CD4-positive, alpha-beta T cell treated with Interleukin-4 for 4 hours (primary cell): ENCODE measurements around the gene MTTP.

ENCODE experiments used
- DNase-seq: peaks from one replicate; pipeline ENCODE4 v3.0.0-alpha.2; 2020

MTTP gene

DNA sequence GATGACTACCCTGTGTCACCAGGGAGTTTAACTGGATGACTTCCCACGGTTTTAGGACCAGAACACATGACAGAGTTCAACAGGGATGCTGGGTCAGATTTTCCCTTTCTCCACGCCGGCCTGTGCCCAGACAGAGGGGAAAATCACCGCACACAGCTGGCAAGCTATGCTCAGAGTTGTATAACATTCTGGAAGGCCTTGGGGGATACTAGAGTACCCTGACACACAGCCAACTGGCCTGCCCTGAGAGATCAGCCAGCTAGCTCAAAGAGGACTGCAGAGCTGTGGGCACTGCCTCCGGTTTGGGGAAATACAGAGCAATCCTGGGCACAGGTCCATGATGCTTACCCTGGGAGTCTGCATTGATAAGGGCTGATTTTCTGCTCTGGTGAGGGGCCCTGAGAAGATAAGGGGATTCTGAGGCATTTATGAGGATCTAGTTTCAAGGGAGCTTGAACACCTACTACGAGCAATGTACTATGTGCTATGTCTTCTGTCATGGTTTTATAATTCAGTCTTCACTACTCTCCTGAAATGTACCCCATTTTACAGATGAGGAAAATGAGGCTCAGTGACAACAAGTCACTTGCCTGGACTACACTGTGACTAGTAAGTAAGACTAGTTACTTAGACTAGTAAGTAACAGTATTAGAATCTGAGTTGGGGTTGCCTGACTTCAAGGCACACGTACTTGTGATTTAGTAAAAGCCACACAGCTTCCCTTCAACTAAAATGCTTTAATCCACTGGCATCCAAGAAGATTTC is 68.3 kb downstream of the MTTP start:
- DNase-seq, result no peak

DNA sequence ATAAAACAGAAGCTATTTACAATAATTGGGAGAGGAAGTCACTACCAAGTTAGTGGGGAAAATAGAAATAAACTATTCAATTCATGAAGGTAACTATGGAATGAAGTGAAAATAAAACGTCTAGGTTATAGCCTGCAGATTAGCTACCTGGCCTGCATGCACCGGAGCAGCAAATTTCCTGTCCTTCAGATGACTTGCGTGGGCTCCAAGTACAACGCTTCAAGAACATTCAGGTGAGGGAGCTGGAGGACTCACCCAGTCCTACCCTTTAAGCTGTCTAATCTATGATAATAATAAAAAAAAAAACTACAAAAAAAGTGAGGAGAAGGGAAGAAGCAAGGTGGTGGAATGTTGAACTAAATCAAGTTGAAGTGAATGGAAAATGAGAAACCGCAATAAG is 69.8 kb downstream of the MTTP start:
- DNase-seq, result no peak

DNA sequence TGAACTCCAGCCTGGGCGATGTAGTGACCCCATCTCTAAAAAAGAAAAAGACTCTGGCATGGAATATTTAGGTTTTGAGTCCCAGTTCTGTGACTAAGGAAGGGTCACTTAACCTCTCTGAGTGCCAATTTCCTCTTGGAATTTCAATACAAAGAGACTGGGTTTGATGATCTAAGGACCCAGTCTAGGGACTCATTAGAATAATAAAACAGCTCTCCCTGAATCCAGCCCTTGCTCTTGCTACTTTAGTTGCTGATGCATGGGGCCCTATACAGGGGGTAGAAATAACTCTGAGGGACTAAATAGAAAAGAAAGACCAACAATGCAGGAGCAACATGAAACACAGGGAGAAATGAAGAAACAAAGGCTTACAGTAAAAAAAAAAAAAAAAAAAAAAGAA is 70.4 kb downstream of the MTTP start:
- DNase-seq, result no peak

- DNase-seq, result no peak
Observed at GRCh38 chr4:99645638-99646037, 71.0 kb downstream of the MTTP start.

GRCh38 chr4:99647071-99647470 is 72.4 kb downstream of the MTTP start:
- DNase-seq, result no peak

DNA sequence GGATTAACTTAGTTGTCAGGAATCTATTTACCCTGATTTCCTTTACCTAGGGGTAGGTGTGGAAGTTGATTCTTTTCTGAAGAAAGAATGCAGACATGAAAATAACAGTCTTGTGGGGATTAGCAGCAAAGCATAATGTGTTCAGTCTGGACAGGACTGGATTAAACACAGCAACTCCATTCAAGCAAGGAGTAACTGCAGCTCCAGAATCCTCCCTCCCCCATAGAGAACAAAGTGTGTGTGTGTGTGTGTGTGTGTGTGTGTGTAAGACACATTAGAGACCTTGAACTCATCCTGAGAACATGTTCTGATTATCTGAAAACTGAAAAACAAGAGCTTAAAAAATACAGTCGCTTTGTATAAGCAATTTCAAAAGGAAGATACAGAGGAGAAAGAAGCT is 73.7 kb downstream of the MTTP start:
- DNase-seq, result no peak

DNA sequence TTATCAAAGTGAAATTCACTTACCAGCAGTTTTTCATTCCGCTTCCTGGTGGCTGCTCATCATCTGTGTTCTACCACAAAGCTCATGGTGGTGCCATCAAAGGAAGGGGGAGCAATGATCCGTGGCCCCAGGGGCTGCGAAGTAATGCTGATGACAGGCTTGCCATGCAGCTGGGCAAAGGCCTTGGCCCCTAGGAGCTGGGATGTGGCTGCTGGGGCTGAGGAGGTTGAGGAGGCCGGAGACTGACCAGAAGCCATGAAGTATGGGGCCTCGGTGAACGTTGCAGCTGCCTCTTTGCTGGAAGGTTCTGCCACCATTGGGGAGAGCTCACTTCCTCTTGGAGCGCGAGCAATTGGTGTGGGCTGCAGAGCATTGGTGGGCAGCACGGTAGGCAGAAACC is 74.6 kb downstream of the MTTP start:
- no peak for DNase-seq

- no peak for DNase-seq
Observed at GRCh38 chr4:99649778-99650177, 75.2 kb downstream of the MTTP start.

GRCh38 chr4:99651016-99651769 is 76.6 kb downstream of the MTTP start:
- no peak for DNase-seq

DNA sequence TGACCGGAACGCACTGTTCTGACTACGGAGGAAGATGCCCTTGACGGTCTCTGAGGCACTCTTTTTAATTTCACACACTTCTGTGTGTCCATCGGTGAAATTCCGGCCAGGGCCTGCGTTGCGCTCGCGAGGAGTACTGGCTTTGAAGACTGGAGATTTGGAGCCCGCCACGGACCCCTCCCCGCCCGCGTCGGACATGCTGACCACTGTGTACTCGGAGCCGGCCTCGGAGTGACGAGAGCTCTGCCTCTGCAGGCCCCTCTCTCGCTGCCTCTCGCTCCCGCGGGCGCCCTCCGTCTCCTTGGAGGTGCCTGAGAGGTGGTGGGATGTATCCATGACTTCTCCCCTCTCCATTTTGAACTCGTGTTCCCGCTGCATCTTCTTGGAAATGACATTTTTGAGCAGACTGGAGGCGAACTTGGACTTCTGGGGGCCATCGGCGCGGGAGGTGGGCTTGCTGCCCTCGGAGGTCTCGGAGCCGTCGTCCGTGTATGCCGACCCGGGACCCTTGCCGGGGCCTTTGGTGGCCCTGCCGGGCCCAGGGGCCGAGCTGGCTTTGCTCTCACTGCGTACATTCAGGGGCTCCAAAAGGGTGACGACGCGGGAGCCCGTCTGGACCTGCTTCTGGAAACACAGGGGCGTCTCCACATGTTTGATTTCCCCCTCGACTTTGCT is 77.3 kb downstream of the MTTP start:
- no peak for DNase-seq

DNA sequence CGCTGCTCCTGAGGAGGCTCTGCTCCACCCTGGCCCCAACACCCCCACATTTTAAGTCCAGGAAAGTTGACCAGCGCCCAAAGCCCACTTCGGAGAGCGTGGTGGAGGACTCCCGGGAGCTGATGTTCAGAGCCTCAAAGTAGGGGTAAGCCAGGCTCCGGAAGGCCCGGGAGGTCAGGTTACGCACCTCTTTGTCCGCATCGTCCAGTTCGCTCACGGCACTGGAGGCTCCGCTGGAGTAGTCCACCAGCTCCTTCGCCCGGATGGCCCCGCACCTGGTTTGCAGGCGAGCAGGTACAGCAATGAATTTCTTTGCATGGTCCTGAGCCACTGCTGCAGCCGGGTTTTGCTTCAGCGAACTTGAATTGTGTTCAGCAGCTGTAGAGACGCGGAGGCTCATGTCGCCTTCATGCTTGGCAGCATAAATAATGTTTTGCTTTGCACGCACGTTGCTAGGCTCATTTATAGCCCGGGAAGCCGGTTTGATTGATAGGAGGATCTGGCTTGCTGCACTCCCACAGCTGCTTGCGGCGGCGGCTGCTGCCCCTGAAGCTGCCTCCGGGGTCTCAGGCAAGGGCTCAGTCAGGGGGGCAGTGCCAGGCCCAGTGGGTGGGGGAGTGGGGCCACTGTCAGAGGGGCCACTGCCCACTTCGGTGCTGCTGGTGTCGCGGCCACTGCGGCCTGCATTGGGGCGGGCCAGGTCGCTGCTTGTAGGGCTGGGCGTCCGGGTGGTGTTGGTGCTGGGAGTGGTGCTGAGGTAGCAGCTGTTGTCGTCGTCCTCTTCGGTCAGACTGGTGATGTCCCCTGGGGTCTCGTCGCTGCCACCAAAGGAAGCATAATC is 78.2 kb downstream of the MTTP start:
- no peak for DNase-seq

GRCh38 chr4:99653916-99654315 is 79.3 kb downstream of the MTTP start:
- no peak for DNase-seq

- DNase-seq, result no peak
Observed at GRCh38 chr4:99654361-99654761, 79.7 kb downstream of the MTTP start.

DNA sequence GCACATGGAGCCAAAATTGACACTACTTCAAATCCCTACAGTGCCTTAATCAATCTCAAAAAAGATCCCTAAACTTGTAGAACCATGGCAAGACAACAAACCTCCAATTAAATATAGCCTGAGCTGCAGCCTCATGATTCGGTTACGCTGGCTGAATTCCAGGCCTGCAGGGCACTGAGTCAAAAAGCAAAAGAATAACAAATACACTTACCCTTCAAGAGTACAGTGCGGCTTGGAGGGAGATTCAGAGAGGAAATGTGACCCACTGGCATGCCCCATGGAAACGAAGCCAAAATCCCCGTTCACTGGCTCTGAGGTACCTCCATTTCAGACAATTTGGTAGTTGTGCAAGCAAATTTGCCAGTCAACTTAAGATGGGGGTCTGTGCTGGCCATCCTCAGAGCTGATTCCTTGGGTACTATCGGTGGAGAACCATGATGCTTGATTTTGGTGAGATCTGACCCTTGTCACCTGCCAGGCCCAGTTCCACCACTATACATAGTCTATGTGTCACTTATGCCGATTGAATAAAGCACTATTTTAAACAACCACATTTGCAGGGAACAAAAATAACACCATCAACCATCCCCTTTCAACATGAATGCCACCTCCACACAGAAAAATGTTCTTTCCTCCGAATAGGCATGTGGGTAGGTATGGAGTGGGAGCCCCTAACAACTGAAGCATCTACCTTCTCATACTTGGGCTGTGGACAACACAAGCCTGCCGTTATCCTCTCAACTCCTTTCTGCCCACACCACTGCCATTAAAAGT is 80.9 kb downstream of the MTTP start:
- no peak for DNase-seq

DNA sequence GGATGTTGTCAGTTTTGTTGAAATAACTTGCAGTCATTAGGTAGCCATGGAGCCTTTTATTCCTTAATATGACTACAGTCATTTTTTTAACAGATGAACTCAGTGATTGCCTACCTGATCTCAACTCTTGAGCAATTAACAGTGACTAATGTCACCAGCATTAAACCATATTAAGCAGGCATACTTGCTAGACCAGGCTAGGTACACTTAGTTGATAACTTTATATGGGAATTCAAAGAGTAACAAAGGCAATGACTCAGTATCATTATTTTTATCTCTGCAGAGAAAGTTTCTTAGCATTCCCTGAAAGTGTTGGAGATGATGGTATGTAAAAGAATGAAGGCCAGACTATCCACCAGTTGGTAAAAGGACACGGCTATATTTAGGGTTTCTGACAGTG is 83.2 kb downstream of the MTTP start, which contains the start of gene C4orf54:
C4orf54 (minus strand) TSS at position 31 of the 400 bp plus-strand sequence. CDS start 3,180 bp downstream, outside the sequence.
- DNase-seq, result no peak

DNA sequence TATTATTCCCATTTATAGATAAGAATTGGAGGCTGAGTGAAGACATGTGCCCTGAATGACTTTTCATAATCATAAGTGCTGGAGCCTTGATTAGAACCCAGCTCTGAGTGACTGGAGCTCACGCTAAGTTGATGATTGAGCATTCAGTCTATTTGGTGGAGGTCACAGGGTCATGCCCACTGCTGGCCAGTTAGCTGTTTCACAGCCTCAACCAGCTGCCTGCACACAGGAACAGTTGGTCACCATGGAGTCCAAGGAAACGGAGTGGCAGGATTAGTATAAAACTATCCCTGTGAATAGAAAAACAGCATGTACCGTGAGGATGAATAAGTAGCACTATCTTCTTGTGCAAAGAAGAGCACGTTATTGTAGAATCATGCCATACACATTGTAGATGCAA is 84.0 kb downstream of the MTTP start:
- no peak for DNase-seq

GRCh38 chr4:99661907-99662306 is 87.3 kb downstream of the MTTP start:
- no peak for DNase-seq

- DNase-seq, result no peak
Observed at GRCh38 chr4:99664716-99665115, 90.1 kb downstream of the MTTP start.

DNA sequence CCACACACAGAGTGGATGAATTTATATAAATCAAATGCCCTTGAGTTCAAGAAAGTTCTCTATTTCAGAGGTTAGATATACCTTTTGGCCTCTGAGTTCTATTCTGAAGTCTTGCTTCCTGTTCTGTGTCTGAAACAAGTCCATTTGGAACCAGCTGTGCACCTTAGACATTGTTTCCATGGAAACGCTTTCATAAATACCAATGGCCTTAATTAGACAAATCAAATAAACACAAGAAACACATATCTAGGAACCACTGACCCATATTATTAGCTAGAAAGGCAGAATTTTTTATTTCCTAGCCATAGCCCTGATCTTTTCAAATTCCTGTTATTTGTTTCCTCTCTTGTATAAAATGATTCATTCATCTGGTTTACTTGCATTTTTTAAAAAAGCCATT is 91.4 kb downstream of the MTTP start:
- DNase-seq, result no peak

- DNase-seq, result no peak
Observed at GRCh38 chr4:99668472-99668871, 93.8 kb downstream of the MTTP start.

DNA sequence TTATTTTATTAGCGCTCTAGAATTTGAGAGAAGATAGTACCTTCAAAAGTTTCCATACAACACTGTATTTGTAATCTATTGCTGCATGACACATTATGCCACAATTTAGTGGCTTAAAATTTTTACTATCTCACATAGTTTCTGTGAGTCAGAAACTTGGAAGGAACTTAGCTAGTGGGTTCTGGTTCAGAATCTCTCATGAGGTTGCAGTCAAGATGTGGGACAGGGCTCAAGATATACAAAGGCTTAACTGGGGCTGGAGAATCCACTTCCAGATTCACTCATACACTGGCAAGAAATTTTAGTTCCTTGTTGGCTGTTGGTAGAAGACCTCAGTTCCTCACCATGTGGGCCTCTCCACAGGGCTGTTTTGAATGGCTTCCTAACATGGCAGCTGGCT is 94.5 kb downstream of the MTTP start:
- no peak for DNase-seq

DNA sequence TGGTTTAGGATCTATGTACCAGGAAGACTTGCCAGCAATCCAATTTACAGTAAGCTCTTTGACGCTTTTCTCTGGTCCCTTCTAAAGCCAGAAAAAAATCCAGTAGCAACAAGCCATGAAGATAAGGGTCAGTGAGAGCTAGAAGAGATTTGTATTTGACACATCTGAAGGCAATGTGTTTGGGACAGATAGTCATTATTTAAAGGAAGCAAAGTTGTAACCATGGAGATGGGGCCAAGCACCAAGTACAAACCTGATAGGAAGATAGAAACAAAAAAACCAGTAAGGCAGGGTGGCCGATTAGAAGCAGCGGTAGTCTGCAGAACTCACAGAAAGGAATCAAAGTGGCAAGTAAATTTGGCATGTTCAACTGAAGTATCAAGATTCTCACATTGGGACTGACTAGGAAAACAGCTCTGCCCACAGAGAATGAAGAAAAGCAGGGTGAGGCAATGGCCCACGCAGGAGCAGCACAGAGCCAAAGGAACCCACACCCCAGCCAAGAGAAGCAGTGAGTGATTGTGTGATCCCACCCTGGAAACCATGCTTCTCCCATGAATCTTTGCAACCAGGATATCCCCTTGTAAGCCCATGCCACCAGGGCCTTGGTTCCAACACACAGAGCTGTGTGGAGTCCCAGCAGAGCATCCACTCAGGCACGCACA is 95.9 kb downstream of the MTTP start:
- no peak for DNase-seq
